ENCODE results near the gene MTFMT. TPM values are rescaled to one million over a fixed set of nuclear protein-coding genes. Genes with fewer than 3 reads are reported as not detected.

Gene MTFMT
- total and polyA plus RNA-seq, 2 experiments from 2014 or later = 19.0 to 36.0 TPM

- no peak for TF ChIP-seq ZNF462 (CRISPR knock-in tag; IDR thresholded peaks at IDR 0.05)
- no peak for TF ChIP-seq REST (IDR thresholded peaks at IDR 0.05; ENCODE audit: unreplicated experiment)
- no peak for TF ChIP-seq JUNB (IDR thresholded peaks at IDR 0.05; ENCODE audit: unreplicated experiment)
- no peak for TF ChIP-seq ZNF331 (CRISPR knock-in tag; IDR thresholded peaks at IDR 0.05; ENCODE audit: low read depth)
Measured at GRCh38 chr15:64982472-64982871, 47.0 kb downstream of the MTFMT start (continued).

GRCh38 chr15:64981812-64982431, 47.5 kb downstream of the MTFMT start:
- Mint-ChIP-seq H3K36me3 (ENCODE audit: low read depth) (peaks cover 20% of the 10 kb centered on the region), H3K27ac (no peak overlapping the region), H3K27me3 (ENCODE audit: insufficient read depth, low read depth, poor library complexity) (peaks cover 5% of the 10 kb centered on the region), H3K4me1 (peaks cover 28% of the 10 kb centered on the region), H3K4me3 (no peak overlapping the region), H3K9me3 (no peaks in the 10 kb centered on the region)
- 0 out of 2 replicates have a peak, but pooled peaks cover 3% of the 10 kb centered on the region for H3K36me3 ChIP-seq (ENCODE audit: insufficient read depth)
- H4K20me1 ChIP-seq (replicated peaks; ENCODE audit: insufficient read depth) = peaks cover 6% of the 10 kb centered on the region
- H3K4me3 ChIP-seq = no peak overlapping the region
- H3K9me2 ChIP-seq (ENCODE audit: insufficient read depth) = no peaks in the 10 kb centered on the region; the same call in 1 of the 2 replicates
- H3K4me1 ChIP-seq (ENCODE audit: insufficient read depth) = peaks cover 15% of the 10 kb centered on the region; the same call in 1 of the 2 replicates
- DNase-seq (ENCODE audit: low spot score) (no peak), ATAC-seq (no peak)
- peaks cover 7% of the 10 kb centered on the region; the same call in 1 of the 2 replicates for H3F3A ChIP-seq (replicated peaks; ENCODE audit: low read depth)
- no peak overlapping the region for H3K27ac ChIP-seq (ENCODE audit: low read depth)
- H2AFZ ChIP-seq = no peak overlapping the region
- H3K79me2 ChIP-seq (replicated peaks; ENCODE audit: insufficient read depth) = peaks cover 18% of the 10 kb centered on the region
- H3K27me3 ChIP-seq (ENCODE audit: insufficient read depth) = no peaks in the 10 kb centered on the region
- H3K4me2 ChIP-seq = no peak overlapping the region
- TF ChIP-seq EZH2 (IDR thresholded peaks at IDR 0.05; ENCODE audit: low read depth, unreplicated experiment) (no peak), CREB1 (CRISPR knock-in tag; IDR thresholded peaks at IDR 0.05; ENCODE audit: low read depth) (no peak), ZNF331 (CRISPR knock-in tag; IDR thresholded peaks at IDR 0.05; ENCODE audit: low read depth) (no peak), STAT1 (IDR thresholded peaks at IDR 0.05; ENCODE audit: unreplicated experiment) (no peak), JUNB (IDR thresholded peaks at IDR 0.05; ENCODE audit: unreplicated experiment) (no peak), NANOG (IDR thresholded peaks at IDR 0.05; ENCODE audit: borderline replicate concordance) (no peak), EZH2phosphoT487 (IDR thresholded peaks at IDR 0.05; ENCODE audit: unreplicated experiment) (no peak)
